ENCODE results near the gene TACC3. TPM values are rescaled to one million over a fixed set of nuclear protein-coding genes. Genes with fewer than 3 reads are reported as not detected.

The TACC3 gene
- total RNA-seq, 4 donors from 2014 or later = 2.5 to 8.8 (median 5.8) TPM

DNA sequence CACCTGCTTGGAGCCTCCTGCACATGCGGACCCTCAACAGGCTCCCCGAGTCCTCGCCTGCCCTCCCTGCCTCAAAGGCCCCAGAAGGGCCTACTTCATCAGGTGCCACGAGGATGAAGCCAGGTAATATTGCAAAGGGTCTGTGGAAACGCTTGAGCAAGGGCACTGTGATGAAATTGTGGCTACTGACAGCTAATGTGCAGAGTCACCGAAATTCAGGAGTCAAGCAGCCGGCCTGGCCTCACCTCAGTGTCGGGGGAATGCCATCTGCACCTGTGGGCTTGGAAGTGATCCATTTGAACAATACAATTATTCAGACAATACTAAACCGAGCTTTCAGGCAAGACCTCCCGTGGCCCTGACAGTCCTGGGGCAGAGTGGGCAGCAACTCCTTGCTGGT is 68.7 kb downstream of the TACC3 start:
- no peaks in the 10 kb centered on the region for H3K9me3 ChIP-seq
- no peak overlapping the region for H3K4me3 ChIP-seq
- H3K4me1 ChIP-seq = peaks cover 15 to 30% (median 20%) of the 10 kb centered on the region in 4 donors
- TF ChIP-seq EP300 (IDR thresholded peaks at IDR 0.05) (no peak), POLR2A (IDR thresholded peaks at IDR 0.05; ENCODE audit: low read depth) (no peak), POLR2AphosphoS5 (IDR thresholded peaks at IDR 0.05) (no peak)
- TF ChIP-seq, protein P1, sequence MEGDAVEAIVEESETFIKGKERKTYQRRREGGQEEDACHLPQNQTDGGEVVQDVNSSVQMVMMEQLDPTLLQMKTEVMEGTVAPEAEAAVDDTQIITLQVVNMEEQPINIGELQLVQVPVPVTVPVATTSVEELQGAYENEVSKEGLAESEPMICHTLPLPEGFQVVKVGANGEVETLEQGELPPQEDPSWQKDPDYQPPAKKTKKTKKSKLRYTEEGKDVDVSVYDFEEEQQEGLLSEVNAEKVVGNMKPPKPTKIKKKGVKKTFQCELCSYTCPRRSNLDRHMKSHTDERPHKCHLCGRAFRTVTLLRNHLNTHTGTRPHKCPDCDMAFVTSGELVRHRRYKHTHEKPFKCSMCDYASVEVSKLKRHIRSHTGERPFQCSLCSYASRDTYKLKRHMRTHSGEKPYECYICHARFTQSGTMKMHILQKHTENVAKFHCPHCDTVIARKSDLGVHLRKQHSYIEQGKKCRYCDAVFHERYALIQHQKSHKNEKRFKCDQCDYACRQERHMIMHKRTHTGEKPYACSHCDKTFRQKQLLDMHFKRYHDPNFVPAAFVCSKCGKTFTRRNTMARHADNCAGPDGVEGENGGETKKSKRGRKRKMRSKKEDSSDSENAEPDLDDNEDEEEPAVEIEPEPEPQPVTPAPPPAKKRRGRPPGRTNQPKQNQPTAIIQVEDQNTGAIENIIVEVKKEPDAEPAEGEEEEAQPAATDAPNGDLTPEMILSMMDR (IDR thresholded peaks at IDR 0.05) = no peak
- intact Hi-C loops (cut with DNase I) = no loop called here
- peaks cover 11 to 53% (median 16%) of the 10 kb centered on the region in 4 donors for H3K27me3 ChIP-seq
- DNase-seq (ENCODE audit: extremely low spot score) = no peak
- no peak overlapping the region for H3K27ac ChIP-seq (replicated peaks in 1 of 4)
- no peaks in the 10 kb centered on the region for H3K36me3 ChIP-seq
- WGBS = 90% methylated on average over 10 of the region's 10 CpGs

DNA sequence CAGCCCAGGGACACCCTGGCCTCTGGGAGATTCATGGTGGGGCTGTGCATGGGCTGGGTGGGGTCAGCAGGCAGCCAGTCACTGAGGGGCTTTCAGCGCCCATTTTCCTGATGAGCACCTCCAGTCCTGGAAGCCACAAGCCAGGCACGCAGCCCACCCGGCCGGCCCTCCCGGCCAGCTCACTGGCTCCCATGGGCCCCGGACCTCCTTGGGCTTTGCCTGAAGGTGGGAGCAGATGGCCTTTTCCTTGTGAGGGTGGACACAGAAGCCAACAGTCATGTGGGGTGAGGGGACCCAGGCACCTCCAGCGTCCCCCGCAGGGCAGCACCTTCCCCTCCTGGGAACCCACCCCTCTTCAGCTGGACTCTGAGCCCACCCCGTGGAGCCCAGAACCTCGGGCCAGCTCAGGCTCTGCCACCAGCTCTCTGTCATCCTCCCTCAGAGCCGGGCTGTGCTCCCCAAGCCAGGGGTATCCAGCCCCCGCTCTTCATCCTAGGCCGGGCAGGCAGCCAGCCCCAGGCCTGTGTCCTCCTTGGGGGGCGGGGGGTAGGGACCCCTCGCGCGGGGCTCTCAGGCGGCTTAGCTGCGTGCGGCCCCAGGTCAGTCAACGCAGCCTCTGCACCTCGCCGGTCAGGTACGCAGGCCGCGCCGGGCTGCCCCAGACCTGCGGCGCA is 71.0 kb downstream of the TACC3 start:
- Histone ChIP-seq H3K4me3 (peak overlapping the region in 3 of 4 donors; percentile 17 to 67 (median 34)), H3K4me1 (peaks cover 15 to 34% (median 28%) of the 10 kb centered on the region in 4 donors), H3K9me3 (no peaks in the 10 kb centered on the region), H3K27me3 (peaks cover 12 to 68% (median 34%) of the 10 kb centered on the region in 4 donors), H3K27ac (replicated peaks in 1 of 4) (no peak overlapping the region), H3K36me3 (no peaks in the 10 kb centered on the region)
- WGBS = 63% methylated on average over 4 of the region's 29 CpGs
- TF ChIP-seq, protein P1 (IDR thresholded peaks at IDR 0.05) = no peak
- TF ChIP-seq POLR2A (IDR thresholded peaks at IDR 0.05; ENCODE audit: low read depth) (no peak), POLR2AphosphoS5 (IDR thresholded peaks at IDR 0.05) (no peak), EP300 (IDR thresholded peaks at IDR 0.05) (no peak)
- no peak for DNase-seq (ENCODE audit: extremely low spot score)
- intact Hi-C loops (cut with DNase I) = no loop called here

DNA sequence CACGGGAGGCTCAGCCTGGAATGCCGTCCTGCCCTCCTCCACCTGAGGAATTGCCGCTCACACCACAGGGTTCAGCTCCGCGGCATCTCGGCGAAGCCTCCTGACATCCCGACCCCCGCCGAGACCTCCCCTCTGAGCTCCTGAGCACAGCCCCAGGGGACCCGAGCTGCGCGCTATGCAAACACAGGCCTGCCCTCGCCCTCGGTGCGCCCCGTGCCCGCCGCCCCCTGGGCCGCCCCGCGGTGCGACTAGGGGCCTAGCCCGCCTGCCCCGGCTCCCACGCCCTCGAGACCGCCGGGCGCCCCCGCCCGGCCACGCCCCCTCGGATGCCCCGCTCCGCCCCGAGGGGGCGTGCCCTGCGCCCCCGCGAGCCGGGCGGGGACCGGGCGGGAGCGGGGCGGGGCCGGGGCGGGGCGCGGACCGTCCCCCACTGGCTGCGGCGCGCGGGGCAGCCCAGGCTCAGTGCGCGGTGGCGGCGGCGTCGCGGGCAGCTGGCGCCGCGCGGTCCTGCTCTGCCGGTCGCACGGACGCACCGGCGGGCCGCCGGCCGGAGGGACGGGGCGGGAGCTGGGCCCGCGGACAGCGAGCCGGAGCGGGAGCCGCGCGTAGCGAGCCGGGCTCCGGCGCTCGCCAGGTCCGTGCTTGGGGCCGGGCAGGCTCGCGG is 71.6 kb downstream of the TACC3 start, which contains the start of gene FGFR3:
Gene FGFR3 (plus strand): TSS at position 462 of the 664 bp plus-strand sequence. CDS start 642 bp downstream, outside the sequence.
- Histone ChIP-seq H3K27me3 (peaks cover 12 to 69% (median 37%) of the 10 kb centered on the region in 4 donors), H3K27ac (replicated peaks in 1 of 4) (no peak within 1 kb of the TSS), H3K4me1 (peaks cover 15 to 34% (median 28%) of the 10 kb centered on the region in 4 donors), H3K4me3 (peak within 1 kb of the TSS; percentile 54 to 67 (median 56)), H3K9me3 (no peaks in the 10 kb centered on the region), H3K36me3 (no peaks in the 10 kb centered on the region)
- 11% methylated on average over 7 of the region's 95 CpGs for WGBS
- intact Hi-C loops (cut with DNase I) = no loop called here
- DNase-seq (ENCODE audit: extremely low spot score) = no peak
- no peak for TF ChIP-seq POLR2AphosphoS5 (IDR thresholded peaks at IDR 0.05)
- TF ChIP-seq, protein P1 (IDR thresholded peaks at IDR 0.05) = no peak
- TF ChIP-seq POLR2A (IDR thresholded peaks at IDR 0.05; ENCODE audit: low read depth) = no peak
- TF ChIP-seq EP300 (IDR thresholded peaks at IDR 0.05) = no peak

DNA sequence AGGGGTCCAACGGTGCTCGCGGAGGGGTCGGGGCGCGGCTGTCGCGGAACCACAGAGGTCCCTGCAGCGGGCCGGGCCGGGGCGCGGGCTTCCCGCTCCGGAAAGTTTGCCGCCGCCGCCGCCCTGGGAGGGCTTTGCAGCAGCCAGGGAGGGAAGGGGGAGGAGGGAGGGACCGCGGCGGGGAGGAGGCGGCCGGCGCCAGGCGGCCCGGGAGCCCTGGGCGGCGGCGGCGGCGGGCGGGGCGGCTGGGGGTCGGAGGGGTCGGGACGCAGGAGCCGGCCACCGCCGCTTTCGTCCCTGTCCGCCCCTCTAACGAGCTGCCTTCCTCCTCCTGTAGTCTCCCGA is 72.1 kb downstream of the TACC3 start:
- H3K27me3 ChIP-seq = peaks cover 12 to 74% (median 37%) of the 10 kb centered on the region in 4 donors
- intact Hi-C loops (cut with DNase I) = no loop called here
- no peak overlapping the region for H3K27ac ChIP-seq (replicated peaks in 1 of 4)
- DNase-seq (ENCODE audit: extremely low spot score) = no peak
- no peaks in the 10 kb centered on the region for H3K36me3 ChIP-seq
- H3K9me3 ChIP-seq = no peaks in the 10 kb centered on the region
- no peak for TF ChIP-seq POLR2AphosphoS5 (IDR thresholded peaks at IDR 0.05)
- TF ChIP-seq, protein P1 (IDR thresholded peaks at IDR 0.05) = no peak
- no peak for TF ChIP-seq EP300 (IDR thresholded peaks at IDR 0.05)
- no peak for TF ChIP-seq POLR2A (IDR thresholded peaks at IDR 0.05; ENCODE audit: low read depth)
- peaks cover 15 to 34% (median 28%) of the 10 kb centered on the region in 4 donors for H3K4me1 ChIP-seq
- no CpG with 5 or more reads among the region's 44 CpGs for whole genome bisulfite sequencing
- H3K4me3 ChIP-seq = peak overlapping the region; percentile 54 to 67 (median 56)

Data from esophagus muscularis mucosa (tissue), 4 donors.